Peyer's patch (tissue), 4 donors: Measurements from ENCODE around the gene GNPTG.

Experiments used
- POLR2A ChIP-seq, 2 donors: fragments of 450-650 bp; IDR thresholded peaks; one replicate each; pipeline ENCODE4 v1.5.1; 2017; ENCODE audit warnings: antibody characterized with exemption in 2 of 2, mild to moderate bottlenecking in 2 of 2, moderate library complexity in 2 of 2
- TF ChIP-seq, protein P1 (sequence below), 6 experiments: fragments of 450-650 bp in 4 of 6; fragments of 200-600 bp in 2 of 6; sonication (generic) in 1 of 6; IDR thresholded peaks; one replicate each; pipeline ENCODE4 v1.5.1; 2017 to 2019; ENCODE audit warnings: antibody characterized with exemption in 6 of 6, mild to moderate bottlenecking in 3 of 6, moderate library complexity in 1 of 6

DNA sequence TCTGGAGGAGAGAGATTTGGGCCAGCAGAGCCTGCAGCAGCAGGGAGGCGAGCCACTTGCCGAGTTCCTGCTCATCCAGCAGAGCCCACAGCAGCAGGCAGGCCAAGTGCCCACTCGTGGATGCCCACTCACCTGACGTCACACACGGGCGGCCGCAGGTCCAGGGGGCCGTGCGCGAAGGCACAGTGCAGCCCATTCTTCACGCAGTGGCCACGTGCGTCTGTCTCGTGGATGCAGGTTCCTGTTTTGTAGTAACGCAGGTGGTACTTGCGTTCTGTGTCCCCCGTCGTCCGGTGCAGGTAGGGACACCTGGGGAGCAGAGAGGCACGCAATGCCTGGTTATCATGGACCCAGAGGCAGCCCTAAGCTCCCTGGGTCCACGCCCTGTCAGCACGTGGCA lies 51.3 kb downstream of the GNPTG start:
- TF ChIP-seq, protein P1, sequence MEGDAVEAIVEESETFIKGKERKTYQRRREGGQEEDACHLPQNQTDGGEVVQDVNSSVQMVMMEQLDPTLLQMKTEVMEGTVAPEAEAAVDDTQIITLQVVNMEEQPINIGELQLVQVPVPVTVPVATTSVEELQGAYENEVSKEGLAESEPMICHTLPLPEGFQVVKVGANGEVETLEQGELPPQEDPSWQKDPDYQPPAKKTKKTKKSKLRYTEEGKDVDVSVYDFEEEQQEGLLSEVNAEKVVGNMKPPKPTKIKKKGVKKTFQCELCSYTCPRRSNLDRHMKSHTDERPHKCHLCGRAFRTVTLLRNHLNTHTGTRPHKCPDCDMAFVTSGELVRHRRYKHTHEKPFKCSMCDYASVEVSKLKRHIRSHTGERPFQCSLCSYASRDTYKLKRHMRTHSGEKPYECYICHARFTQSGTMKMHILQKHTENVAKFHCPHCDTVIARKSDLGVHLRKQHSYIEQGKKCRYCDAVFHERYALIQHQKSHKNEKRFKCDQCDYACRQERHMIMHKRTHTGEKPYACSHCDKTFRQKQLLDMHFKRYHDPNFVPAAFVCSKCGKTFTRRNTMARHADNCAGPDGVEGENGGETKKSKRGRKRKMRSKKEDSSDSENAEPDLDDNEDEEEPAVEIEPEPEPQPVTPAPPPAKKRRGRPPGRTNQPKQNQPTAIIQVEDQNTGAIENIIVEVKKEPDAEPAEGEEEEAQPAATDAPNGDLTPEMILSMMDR (IDR thresholded peaks at IDR 0.05) = no peak
- TF ChIP-seq POLR2A (IDR thresholded peaks at IDR 0.05) = no peak
